ENCODE results near the gene CEBPA. TPM values are rescaled to one million over a fixed set of nuclear protein-coding genes. Genes with fewer than 3 reads are reported as not detected.

CEBPA gene
- total RNA-seq, 8 experiments from 2014 or later: 0.46 to 4.9 (median 2.5) TPM

- ATAC-seq (replicated peaks in 6 of 8): peak in 3 of 8 experiments; percentile 5 to 26 (median 9)
- no CpG with 5 or more reads among the region's 12 CpGs for WGBS, 10 experiments
- in situ Hi-C loops (cut with MboI; ENCODE audit: low pct_unique_long_range_greater_than_20kb in 2 of 9, low sequenced_read_pairs in 9 of 9, unreplicated experiment in 9 of 9): no loop called here
- Histone ChIP-seq H3K27ac (no peak overlapping the region), H3K4me3 (no peak overlapping the region), H3K4me1 (replicated peaks in 1 of 2) (peaks cover 5 to 21% of the 10 kb centered on the region in 2 donors)
Observed at GRCh38 chr19:33251076-33251475, 51.3 kb downstream of the CEBPA start.

DNA sequence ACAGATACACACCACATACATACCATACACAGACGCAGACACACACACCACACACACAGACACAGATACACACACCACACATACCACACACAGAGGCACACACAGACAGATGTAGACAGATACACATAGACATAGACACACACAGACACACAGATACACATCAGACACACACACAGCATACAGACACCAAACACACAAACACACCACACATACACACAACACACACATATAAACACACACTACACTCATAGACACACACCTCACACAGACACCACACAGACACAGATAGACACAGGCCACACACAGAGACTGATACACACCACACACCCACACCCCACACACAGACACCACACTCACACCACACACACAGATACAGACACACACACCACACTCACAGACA lies 51.8 kb downstream of the CEBPA start:
- Histone ChIP-seq H3K4me3 (no peak overlapping the region), H3K4me1 (replicated peaks in 1 of 2) (peaks cover 5 to 21% of the 10 kb centered on the region in 2 donors), H3K27ac (no peak overlapping the region)
- in situ Hi-C loops (cut with MboI; ENCODE audit: low pct_unique_long_range_greater_than_20kb in 2 of 9, low sequenced_read_pairs in 9 of 9, unreplicated experiment in 9 of 9): no loop called here
- no CpG with 5 or more reads among the region's 1 CpG for WGBS, 10 experiments
- ATAC-seq (replicated peaks in 6 of 8): no peak

Other genes with a start within 250 kb of the CEBPA start
- gene RHPN2, start 237.6 kb downstream of the CEBPA start, total RNA-seq: 10 to 100 TPM in 3 of 8 experiments, 1 to 10 TPM in 5; 5.7 to 65.7 (median 9.5) TPM
- gene GPATCH1, start 221.4 kb downstream of the CEBPA start, total RNA-seq: 10 to 100 TPM in 3 of 8 experiments, 1 to 10 TPM in 5; 5.9 to 11.1 (median 9.2) TPM
- 1 to 10 TPM in 2 of 8 experiments, under 1 TPM in 6; 0.25 to 1.4 (median 0.67) TPM for gene WDR88, start 170.4 kb downstream of the CEBPA start, total RNA-seq
- 10 to 100 TPM in 6 of 8 experiments, 1 to 10 TPM in 2; 9.1 to 29.2 (median 24.0) TPM for gene LRP3, start 108.2 kb downstream of the CEBPA start, total RNA-seq
- 1 to 10 TPM in 1 of 8 experiments, under 1 TPM in 7; 0.20 to 1.7 (median 0.43) TPM for gene SLC7A10, start 76.7 kb downstream of the CEBPA start, total RNA-seq
- gene CEBPG, start 71.2 kb upstream of the CEBPA start, total RNA-seq: 100 to 1,000 TPM in 1 of 8 experiments, 10 to 100 TPM in 7; 14.5 to 104 (median 49.9) TPM
- 100 to 1,000 TPM in 1 of 8 experiments, 10 to 100 TPM in 7; 15.1 to 113 (median 40.7) TPM for gene PEPD, start 219.3 kb upstream of the CEBPA start, total RNA-seq

Measured in motor neuron (in vitro differentiated cells).